Measurements from ENCODE around the gene LYRM7. TPM values are rescaled to one million over a fixed set of nuclear protein-coding genes. Genes with fewer than 3 reads are reported as not detected.

The LYRM7 gene
- total and polyA plus RNA-seq, 5 donors from 2014 or later, result 4.3 to 6.5 (median 5.1) TPM

DNA sequence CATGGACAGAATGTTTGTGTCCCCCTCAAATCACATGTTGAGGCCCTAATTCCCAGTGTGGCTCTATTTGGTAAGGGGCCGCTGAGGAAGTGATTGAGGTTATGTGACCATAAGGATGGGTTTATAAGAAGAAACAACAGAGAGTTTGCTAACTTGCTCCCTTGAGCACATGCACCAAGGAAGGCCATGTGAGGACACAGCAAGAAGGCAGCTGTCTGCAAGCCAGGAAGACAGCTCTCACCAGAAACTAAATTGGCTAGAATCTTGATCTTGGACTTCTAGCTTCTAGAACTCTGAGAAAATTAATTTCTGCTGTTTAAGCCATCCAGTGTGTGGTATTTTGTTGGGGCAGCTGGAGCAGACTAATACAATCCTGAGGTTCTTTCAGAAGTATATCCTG, 57.9 kb downstream of the LYRM7 start:
- Histone ChIP-seq H3K4me1 (ENCODE audit: control insufficient read depth, insufficient read depth, low read length, poor library complexity, severe bottlenecking) (peaks cover 13% of the 10 kb centered on the region), H3K4me3 (ENCODE audit: low read depth, low read length) (no peak overlapping the region), H3K27me3 (ENCODE audit: control insufficient read depth, insufficient read depth, low read length) (no peaks in the 10 kb centered on the region), H3K27ac (ENCODE audit: insufficient read depth, low read length, poor library complexity, severe bottlenecking) (no peak overlapping the region), H3K36me3 (ENCODE audit: control insufficient read depth, insufficient read depth, low read length) (no peaks in the 10 kb centered on the region), H3K9me3 (ENCODE audit: control insufficient read depth in 2 of 2, low read length in 2 of 2) (no peaks in the 10 kb centered on the region)
- ATAC-seq (ENCODE audit: low read depth in 2 of 2) (no peak), DNase-seq (no peak)
- Mint-ChIP-seq H3K27ac (no peak overlapping the region), H3K9me3 (no peaks in the 10 kb centered on the region), H3K4me3 (no peak overlapping the region), H3K4me1 (peaks cover 0 to 11% (median 3%) of the 10 kb centered on the region in 4 donors), H3K27me3 (no peaks in the 10 kb centered on the region), H3K36me3 (no peaks in the 10 kb centered on the region)

GRCh38 chr5:131229623-131230022, 58.9 kb downstream of the LYRM7 start:
- DNase-seq (no peak), ATAC-seq (ENCODE audit: low read depth in 2 of 2) (no peak)
- Mint-ChIP-seq H3K4me1 (peaks cover 0 to 11% (median 3%) of the 10 kb centered on the region in 4 donors), H3K9me3 (no peaks in the 10 kb centered on the region), H3K27me3 (no peaks in the 10 kb centered on the region), H3K27ac (peak overlapping the region in 1 of 3 donors; percentile 51), H3K4me3 (no peak overlapping the region), H3K36me3 (no peaks in the 10 kb centered on the region)
- peaks cover 4% of the 10 kb centered on the region for H3K4me1 ChIP-seq (ENCODE audit: control insufficient read depth, insufficient read depth, low read length, poor library complexity, severe bottlenecking)
- no peak overlapping the region for H3K4me3 ChIP-seq (ENCODE audit: low read depth, low read length)
- no peaks in the 10 kb centered on the region for H3K36me3 ChIP-seq (ENCODE audit: control insufficient read depth, insufficient read depth, low read length)
- H3K27me3 ChIP-seq (ENCODE audit: control insufficient read depth, insufficient read depth, low read length), result no peaks in the 10 kb centered on the region
- H3K9me3 ChIP-seq (ENCODE audit: control insufficient read depth in 2 of 2, low read length in 2 of 2), result no peaks in the 10 kb centered on the region
- no peak overlapping the region for H3K27ac ChIP-seq (ENCODE audit: insufficient read depth, low read length, poor library complexity, severe bottlenecking)

- no peak overlapping the region for H3K27ac ChIP-seq (ENCODE audit: insufficient read depth, low read length, poor library complexity, severe bottlenecking)
- Mint-ChIP-seq H3K27me3 (peaks cover 5% of the 10 kb centered on the region), H3K27ac (no peak overlapping the region), H3K36me3 (no peaks in the 10 kb centered on the region), H3K4me3 (no peak overlapping the region), H3K4me1 (peaks cover 0 to 11% (median 3%) of the 10 kb centered on the region in 4 donors), H3K9me3 (no peaks in the 10 kb centered on the region)
- no peak for DNase-seq
- H3K27me3 ChIP-seq (ENCODE audit: control insufficient read depth, insufficient read depth, low read length), result no peaks in the 10 kb centered on the region
- H3K9me3 ChIP-seq (ENCODE audit: control insufficient read depth in 2 of 2, low read length in 2 of 2), result no peaks in the 10 kb centered on the region
- no peak for ATAC-seq (ENCODE audit: low read depth in 2 of 2)
- no peak overlapping the region for H3K4me3 ChIP-seq (ENCODE audit: low read depth, low read length)
- H3K4me1 ChIP-seq (ENCODE audit: control insufficient read depth, insufficient read depth, low read length, poor library complexity, severe bottlenecking), result no peaks in the 10 kb centered on the region
- H3K36me3 ChIP-seq (ENCODE audit: control insufficient read depth, insufficient read depth, low read length), result no peaks in the 10 kb centered on the region
Observed at GRCh38 chr5:131230406-131230805, 59.7 kb downstream of the LYRM7 start.

- H3K4me1 ChIP-seq (ENCODE audit: control insufficient read depth, insufficient read depth, low read length, poor library complexity, severe bottlenecking), result no peaks in the 10 kb centered on the region
- Mint-ChIP-seq H3K36me3 (no peaks in the 10 kb centered on the region), H3K4me3 (no peak overlapping the region), H3K4me1 (peaks cover 0 to 6% (median 2%) of the 10 kb centered on the region in 4 donors), H3K9me3 (no peaks in the 10 kb centered on the region), H3K27me3 (peaks cover 5% of the 10 kb centered on the region), H3K27ac (peak overlapping the region in 1 of 3 donors; percentile 49)
- no peaks in the 10 kb centered on the region for H3K9me3 ChIP-seq (ENCODE audit: control insufficient read depth in 2 of 2, low read length in 2 of 2)
- DNase-seq (no peak), ATAC-seq (ENCODE audit: low read depth in 2 of 2) (no peak)
- no peak overlapping the region for H3K27ac ChIP-seq (ENCODE audit: insufficient read depth, low read length, poor library complexity, severe bottlenecking)
- H3K4me3 ChIP-seq (ENCODE audit: low read depth, low read length), result no peak overlapping the region
- no peaks in the 10 kb centered on the region for H3K36me3 ChIP-seq (ENCODE audit: control insufficient read depth, insufficient read depth, low read length)
- H3K27me3 ChIP-seq (ENCODE audit: control insufficient read depth, insufficient read depth, low read length), result no peaks in the 10 kb centered on the region
Observed at GRCh38 chr5:131239686-131240085, 68.9 kb downstream of the LYRM7 start.

GRCh38 chr5:131242728-131243255, 72.0 kb downstream of the LYRM7 start:
- H3K27me3 Mint-ChIP-seq, result no peaks in the 10 kb centered on the region
- peaks cover 0 to 13% of the 10 kb centered on the region in 2 experiments for H3K9me3 ChIP-seq (ENCODE audit: control insufficient read depth in 2 of 2, low read length in 2 of 2)
- H3K4me1 Mint-ChIP-seq, result peaks cover 0 to 6% (median 2%) of the 10 kb centered on the region in 4 donors
- no peak overlapping the region for H3K27ac Mint-ChIP-seq
- H3K4me3 ChIP-seq (ENCODE audit: low read depth, low read length), result no peak overlapping the region
- DNase-seq (no peak), ATAC-seq (ENCODE audit: low read depth in 2 of 2) (no peak)
- H3K36me3 ChIP-seq (ENCODE audit: control insufficient read depth, insufficient read depth, low read length), result peaks cover 2% of the 10 kb centered on the region
- H3K4me1 ChIP-seq (ENCODE audit: control insufficient read depth, insufficient read depth, low read length, poor library complexity, severe bottlenecking), result no peaks in the 10 kb centered on the region
- H3K27me3 ChIP-seq (ENCODE audit: control insufficient read depth, insufficient read depth, low read length), result no peaks in the 10 kb centered on the region
- no peak overlapping the region for H3K4me3 Mint-ChIP-seq
- no peaks in the 10 kb centered on the region for H3K36me3 Mint-ChIP-seq
- no peak overlapping the region for H3K27ac ChIP-seq (ENCODE audit: insufficient read depth, low read length, poor library complexity, severe bottlenecking)
- peaks cover 0 to 3% (median 0%) of the 10 kb centered on the region in 7 donors for H3K9me3 Mint-ChIP-seq

DNA sequence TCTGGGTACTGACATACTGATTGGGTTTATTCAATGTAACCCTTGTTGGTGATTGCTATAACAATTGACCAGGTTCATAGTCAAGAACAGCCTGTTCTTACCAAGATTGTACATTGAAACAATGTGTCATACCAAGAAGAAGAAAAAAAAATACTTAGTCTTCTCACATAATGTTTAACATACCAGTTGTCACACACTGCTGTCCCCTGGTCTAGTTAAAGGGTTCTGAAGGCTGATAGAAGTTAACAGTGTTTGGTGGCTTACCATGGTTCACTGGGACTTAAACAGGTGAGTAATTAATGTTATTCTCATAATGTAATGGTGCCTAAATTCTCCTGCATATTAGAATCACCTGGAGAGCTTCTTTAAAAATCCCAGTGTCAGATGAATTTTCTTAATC, 74.6 kb downstream of the LYRM7 start:
- Histone ChIP-seq H3K4me3 (ENCODE audit: low read depth, low read length) (no peak overlapping the region), H3K4me1 (ENCODE audit: control insufficient read depth, insufficient read depth, low read length, poor library complexity, severe bottlenecking) (peaks cover 3% of the 10 kb centered on the region), H3K9me3 (ENCODE audit: control insufficient read depth in 2 of 2, low read length in 2 of 2) (peaks cover 0 to 13% of the 10 kb centered on the region in 2 experiments), H3K36me3 (ENCODE audit: control insufficient read depth, insufficient read depth, low read length) (peaks cover 2% of the 10 kb centered on the region), H3K27ac (ENCODE audit: insufficient read depth, low read length, poor library complexity, severe bottlenecking) (no peak overlapping the region), H3K27me3 (ENCODE audit: control insufficient read depth, insufficient read depth, low read length) (no peaks in the 10 kb centered on the region)
- no peak overlapping the region for H3K27ac Mint-ChIP-seq
- H3K27me3 Mint-ChIP-seq, result no peaks in the 10 kb centered on the region
- peaks cover 8 to 15% (median 12%) of the 10 kb centered on the region in 4 donors for H3K4me1 Mint-ChIP-seq
- no peaks in the 10 kb centered on the region for H3K36me3 Mint-ChIP-seq
- no peak overlapping the region for H3K4me3 Mint-ChIP-seq
- no peak for DNase-seq
- peaks cover 0 to 3% (median 0%) of the 10 kb centered on the region in 7 donors for H3K9me3 Mint-ChIP-seq
- no peak for ATAC-seq (ENCODE audit: low read depth in 2 of 2)

DNA sequence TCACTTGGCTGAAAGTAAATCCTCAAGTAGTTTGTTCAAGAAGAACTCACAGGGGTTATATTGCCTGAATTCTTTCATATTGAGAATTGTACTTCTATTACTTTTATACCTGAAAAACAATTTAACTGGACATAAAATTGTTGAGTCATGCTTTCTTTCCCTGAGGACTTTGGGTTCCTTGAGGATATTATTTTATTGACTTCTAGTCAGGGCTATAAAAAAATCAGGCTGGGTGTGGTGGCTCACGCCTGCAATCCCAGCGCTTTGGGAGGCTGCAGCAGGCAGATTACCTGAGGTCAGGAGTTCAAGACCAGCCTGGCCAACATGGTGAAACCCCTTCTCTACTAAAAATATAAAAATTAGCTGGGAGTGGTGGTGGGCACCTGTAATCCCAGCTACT, 75.2 kb downstream of the LYRM7 start:
- no peak overlapping the region for H3K27ac ChIP-seq (ENCODE audit: insufficient read depth, low read length, poor library complexity, severe bottlenecking)
- no peaks in the 10 kb centered on the region for H3K27me3 Mint-ChIP-seq
- H3K27ac Mint-ChIP-seq, result no peak overlapping the region
- no peaks in the 10 kb centered on the region for H3K27me3 ChIP-seq (ENCODE audit: control insufficient read depth, insufficient read depth, low read length)
- no peak overlapping the region for H3K4me3 Mint-ChIP-seq
- peaks cover 13 to 20% (median 16%) of the 10 kb centered on the region in 4 donors for H3K4me1 Mint-ChIP-seq
- peaks cover 3% of the 10 kb centered on the region for H3K4me1 ChIP-seq (ENCODE audit: control insufficient read depth, insufficient read depth, low read length, poor library complexity, severe bottlenecking)
- ATAC-seq (ENCODE audit: low read depth in 2 of 2), result no peak
- H3K4me3 ChIP-seq (ENCODE audit: low read depth, low read length), result no peak overlapping the region
- H3K9me3 Mint-ChIP-seq, result peaks cover 0 to 3% (median 0%) of the 10 kb centered on the region in 7 donors
- H3K9me3 ChIP-seq (ENCODE audit: control insufficient read depth in 2 of 2, low read length in 2 of 2), result peaks cover 0 to 13% of the 10 kb centered on the region in 2 experiments
- no peaks in the 10 kb centered on the region for H3K36me3 Mint-ChIP-seq
- no peak for DNase-seq
- peaks cover 2% of the 10 kb centered on the region for H3K36me3 ChIP-seq (ENCODE audit: control insufficient read depth, insufficient read depth, low read length)

GRCh38 chr5:131246504-131246903, 75.8 kb downstream of the LYRM7 start:
- H3K27me3 Mint-ChIP-seq, result no peaks in the 10 kb centered on the region
- Histone ChIP-seq H3K9me3 (ENCODE audit: control insufficient read depth in 2 of 2, low read length in 2 of 2) (peaks cover 0 to 13% of the 10 kb centered on the region in 2 experiments), H3K4me1 (ENCODE audit: control insufficient read depth, insufficient read depth, low read length, poor library complexity, severe bottlenecking) (peaks cover 8% of the 10 kb centered on the region), H3K27ac (ENCODE audit: insufficient read depth, low read length, poor library complexity, severe bottlenecking) (no peak overlapping the region), H3K27me3 (ENCODE audit: control insufficient read depth, insufficient read depth, low read length) (no peaks in the 10 kb centered on the region), H3K4me3 (ENCODE audit: low read depth, low read length) (no peak overlapping the region), H3K36me3 (ENCODE audit: control insufficient read depth, insufficient read depth, low read length) (peaks cover 2% of the 10 kb centered on the region)
- peaks cover 16 to 25% (median 18%) of the 10 kb centered on the region in 4 donors for H3K4me1 Mint-ChIP-seq
- no peaks in the 10 kb centered on the region for H3K36me3 Mint-ChIP-seq
- no peak for ATAC-seq (ENCODE audit: low read depth in 2 of 2)
- DNase-seq, result no peak
- peaks cover 0 to 3% (median 0%) of the 10 kb centered on the region in 7 donors for H3K9me3 Mint-ChIP-seq
- H3K27ac Mint-ChIP-seq, result no peak overlapping the region
- H3K4me3 Mint-ChIP-seq, result no peak overlapping the region
